OCI-LY3 (cell line): ENCODE results near the gene DOP1A.
"Not testable (repeated sequence)": the region's sequence is repeated elsewhere in the genome, so short reads cannot be mapped to it uniquely, and the experiment has no call there.

Experiments used
- H2AFZ ChIP-seq: fragments of 200-600, 300-600 bp; shearing (Covaris generic); 2 replicates; pipeline ENCODE4 v1.6.0; 2014; ENCODE audit warnings: antibody characterized with exemption, low read depth, low read length
- H3K27ac ChIP-seq: fragments of 200-600, 300-600 bp; sonication (generic); 2 replicates; pipeline ENCODE4 v1.5.1; 2014; ENCODE audit warnings: mild to moderate bottlenecking, low read length, moderate library complexity, mixed read lengths
- H3K27me3 ChIP-seq: fragments of 200-600, 300-600 bp; sonication (generic); 2 replicates; pipeline ENCODE4 v1.6.1; 2014; ENCODE audit warnings: low read depth, low read length, mixed read lengths
- H3K36me3 ChIP-seq: fragments of 200-600, 300-600 bp; sonication (generic); replicated peaks from 2 replicates; pipeline ENCODE3; 2014; ENCODE audit warnings: low read depth, low read length, mixed read lengths
- H3K4me1 ChIP-seq: fragments of 300-600, 200-600 bp; sonication (generic); 2 replicates; pipeline ENCODE4 v1.6.1; 2014; ENCODE audit warnings: low read length, mixed read lengths
- H3K4me2 ChIP-seq: fragments of 200-600, 300-600 bp; sonication (generic); 2 replicates; pipeline ENCODE4 v1.6.1; 2014; ENCODE audit warnings: low read length, mixed read lengths
- H3K4me3 ChIP-seq: fragments of 300-600, 200-600 bp; sonication (generic); 2 replicates; pipeline ENCODE4 v1.5.1; 2014; ENCODE audit warnings: antibody characterized with exemption, mild to moderate bottlenecking, low read length, moderate library complexity
- H3K79me2 ChIP-seq: fragments of 300-600, 200-600 bp; shearing (Covaris generic); 2 replicates; pipeline ENCODE4 v1.6.1; 2014; ENCODE audit warnings: mild to moderate bottlenecking, low read length, mixed read lengths
- H3K9ac ChIP-seq: fragments of 300-600, 200-600 bp; shearing (Covaris generic); 2 replicates; pipeline ENCODE4 v1.6.0; 2014; ENCODE audit warnings: mild to moderate bottlenecking, low read length, moderate library complexity
- H3K9me3 ChIP-seq: fragments of 200-600, 300-600 bp; shearing (Covaris generic); 2 replicates; pipeline ENCODE4 v1.6.1; 2014; ENCODE audit warnings: low read length, mixed read lengths; ENCODE audit not compliant: insufficient read depth
- H4K20me1 ChIP-seq: fragments of 200-600, 300-600 bp; sonication (generic); 2 replicates; pipeline ENCODE4 v1.6.1; 2016; ENCODE audit warnings: low read length, mixed read lengths; ENCODE audit not compliant: insufficient read depth
- CTCF ChIP-seq: fragments of 200-600, 300-600 bp; sonication (generic); IDR thresholded peaks from 2 replicates; pipeline ENCODE4 v1.5.1; 2014; ENCODE audit warnings: antibody characterized with exemption, low read length, low read depth
- EZH2phosphoT487 ChIP-seq: fragments of 200-600 bp; shearing (Covaris generic); IDR thresholded peaks from 2 replicates; pipeline ENCODE4 v1.6.1; 2018; ENCODE audit warnings: antibody characterized with exemption, mixed run types, low read depth

DOP1A gene

GRCh38 chr6:83190626-83191025 lies 123.2 kb downstream of the DOP1A start:
- Histone ChIP-seq H2AFZ (no peak overlapping the region), H3K27ac (no peak overlapping the region), H4K20me1 (peaks cover 30% of the 10 kb centered on the region), H3K27me3 (no peaks in the 10 kb centered on the region), H3K9me3 (no peaks in the 10 kb centered on the region), H3K79me2 (peaks cover 53% of the 10 kb centered on the region), H3K4me1 (peaks cover 13% of the 10 kb centered on the region), H3K36me3 (peaks cover 61% of the 10 kb centered on the region), H3K9ac (no peak overlapping the region), H3K4me3 (no peak overlapping the region), H3K4me2 (no peak overlapping the region)
- TF ChIP-seq CTCF (no peak), EZH2phosphoT487 (no peak)

DNA sequence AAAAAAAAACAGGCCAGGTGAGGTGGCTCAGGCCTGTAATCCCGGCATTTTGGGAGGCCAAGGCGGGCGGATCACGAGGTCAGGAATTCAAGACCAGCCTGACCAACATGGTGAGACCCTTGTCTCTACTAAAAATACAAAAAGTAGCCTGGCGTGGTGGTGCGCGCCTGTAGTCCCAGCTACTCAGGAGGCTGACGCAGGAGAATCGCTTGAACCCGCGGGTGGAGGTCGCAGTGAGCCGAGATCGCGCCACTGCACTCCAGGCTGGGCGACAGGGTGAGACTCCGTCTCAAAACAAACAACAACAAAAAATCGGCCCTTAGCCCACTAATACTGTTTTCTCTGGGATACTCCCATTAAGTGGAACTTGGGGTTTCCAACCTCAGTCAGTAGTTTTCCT lies 124.5 kb downstream of the DOP1A start:
- not testable (repeated sequence) for H2AFZ ChIP-seq, H3K27ac ChIP-seq

DNA sequence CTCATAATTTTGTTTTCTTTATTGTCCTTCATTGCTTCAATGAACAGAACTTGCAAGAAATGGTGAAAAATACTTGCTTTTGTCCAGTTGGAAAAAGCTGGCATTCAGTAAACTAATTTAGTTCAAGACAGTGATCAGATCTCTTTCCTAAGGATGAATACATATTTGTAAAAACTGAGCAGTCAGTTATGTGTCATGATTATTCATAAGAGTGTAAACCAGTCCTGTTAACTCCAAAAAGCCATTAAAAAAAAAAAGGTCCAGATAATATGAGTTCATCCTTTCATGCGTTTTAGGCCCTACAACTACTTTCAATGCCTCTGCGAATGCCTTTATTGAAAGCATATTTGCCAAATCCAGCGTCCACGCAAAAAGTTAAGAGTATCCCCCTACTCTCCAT lies 125.0 kb downstream of the DOP1A start:
- Histone ChIP-seq H3K4me2 (peak overlapping the region; percentile 79), H4K20me1 (peaks cover 30% of the 10 kb centered on the region), H3K27ac (peak overlapping the region; percentile 41; the same call in 1 of the 2 replicates), H3K4me3 (peak overlapping the region; percentile 89), H3K36me3 (peaks cover 64% of the 10 kb centered on the region), H3K4me1 (peaks cover 13% of the 10 kb centered on the region), H2AFZ (peak overlapping the region; percentile 52), H3K9me3 (no peaks in the 10 kb centered on the region), H3K9ac (peak overlapping the region; percentile 92), H3K79me2 (peaks cover 50% of the 10 kb centered on the region), H3K27me3 (no peaks in the 10 kb centered on the region)
- TF ChIP-seq CTCF = no peak
- TF ChIP-seq EZH2phosphoT487 = no peak

More for the DNA sequence above, 124.5 kb downstream of the DOP1A start:
- H3K4me1 ChIP-seq = peaks cover 13% of the 10 kb centered on the region
- peak overlapping the region; percentile 89 for H3K4me3 ChIP-seq
- not testable (repeated sequence) for H3K9me3 ChIP-seq, H3K27me3 ChIP-seq
- H4K20me1 ChIP-seq = peaks cover 30% of the 10 kb centered on the region
- peak overlapping the region; percentile 92 for H3K9ac ChIP-seq
- peaks cover 50% of the 10 kb centered on the region for H3K79me2 ChIP-seq
- H3K4me2 ChIP-seq = peak overlapping the region; percentile 79
- H3K36me3 ChIP-seq = peaks cover 63% of the 10 kb centered on the region

GRCh38 chr6:83192871-83193746 lies 125.6 kb downstream of the DOP1A start, which contains the start of the genes PGM3 and RWDD2A:
Gene PGM3 (minus strand): TSS chr6:83193265. CDS start chr6:83191012, 2,253 bp downstream.
Gene RWDD2A (plus strand): TSS chr6:83193357. CDS start chr6:83194452, 1,095 bp downstream.
- peak within 1 kb of the TSS; percentile 47 for H3K27ac ChIP-seq
- peak within 1 kb of the TSS; percentile 89 for H3K4me3 ChIP-seq
- peak within 1 kb of the TSS; percentile 92 for H3K9ac ChIP-seq
- H3K36me3 ChIP-seq = peaks cover 62% of the 10 kb centered on the region
- H3K4me1 ChIP-seq = peaks cover 13% of the 10 kb centered on the region
- H3K9me3 ChIP-seq = no peaks in the 10 kb centered on the region
- peak within 1 kb of the TSS; percentile 96 for H3K4me2 ChIP-seq
- H2AFZ ChIP-seq = peak within 1 kb of the TSS; percentile 59
- peaks cover 30% of the 10 kb centered on the region for H4K20me1 ChIP-seq
- TF ChIP-seq CTCF = no peak
- no peak for TF ChIP-seq EZH2phosphoT487
- H3K79me2 ChIP-seq = peaks cover 50% of the 10 kb centered on the region
- H3K27me3 ChIP-seq = no peaks in the 10 kb centered on the region
